Skin of body (tissue), 2 donors: ENCODE measurements around the gene SMURF1. TPM values are rescaled to one million over a fixed set of nuclear protein-coding genes. Genes with fewer than 3 reads are reported as not detected.
A peak's percentile ranks its signal among the peaks of the same experiment; 100 is the strongest.

Experiments used
- DNase-seq: peaks from one replicate; lab custom pipeline; 2025; lab: John Stamatoyannopoulos, UW
- total RNA-seq: library from RNA; depleted of rRNA; stranded (reverse); fragments of >200 nt; gene quantifications from one replicate; pipeline ENCODE4 v1.2.3, GENCODE V29; 2014

SMURF1 gene
- total RNA-seq, 1 donor from 2014 or later, result 15.7 TPM

DNA sequence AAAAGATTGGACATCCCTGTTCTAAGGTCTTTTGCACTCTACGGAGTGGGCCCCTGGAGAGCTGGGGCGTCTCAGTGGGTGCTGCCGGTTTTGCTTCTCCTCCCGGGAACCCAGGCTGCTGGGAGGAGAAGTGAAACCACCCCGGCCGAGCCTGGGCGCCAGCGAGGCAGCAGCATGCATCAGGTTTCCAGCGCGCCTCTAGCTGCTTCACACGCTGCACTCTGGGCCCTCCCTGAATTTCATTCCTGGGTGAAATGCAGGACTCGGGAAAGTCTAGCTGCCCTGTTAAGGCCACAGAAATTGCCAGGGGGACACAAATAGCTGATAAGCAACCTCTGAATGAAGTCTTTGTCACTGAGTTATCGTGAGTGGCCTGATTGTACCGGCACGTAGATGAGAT, 138.1 kb downstream of the SMURF1 start:
- DNase-seq, result no peak

DNA sequence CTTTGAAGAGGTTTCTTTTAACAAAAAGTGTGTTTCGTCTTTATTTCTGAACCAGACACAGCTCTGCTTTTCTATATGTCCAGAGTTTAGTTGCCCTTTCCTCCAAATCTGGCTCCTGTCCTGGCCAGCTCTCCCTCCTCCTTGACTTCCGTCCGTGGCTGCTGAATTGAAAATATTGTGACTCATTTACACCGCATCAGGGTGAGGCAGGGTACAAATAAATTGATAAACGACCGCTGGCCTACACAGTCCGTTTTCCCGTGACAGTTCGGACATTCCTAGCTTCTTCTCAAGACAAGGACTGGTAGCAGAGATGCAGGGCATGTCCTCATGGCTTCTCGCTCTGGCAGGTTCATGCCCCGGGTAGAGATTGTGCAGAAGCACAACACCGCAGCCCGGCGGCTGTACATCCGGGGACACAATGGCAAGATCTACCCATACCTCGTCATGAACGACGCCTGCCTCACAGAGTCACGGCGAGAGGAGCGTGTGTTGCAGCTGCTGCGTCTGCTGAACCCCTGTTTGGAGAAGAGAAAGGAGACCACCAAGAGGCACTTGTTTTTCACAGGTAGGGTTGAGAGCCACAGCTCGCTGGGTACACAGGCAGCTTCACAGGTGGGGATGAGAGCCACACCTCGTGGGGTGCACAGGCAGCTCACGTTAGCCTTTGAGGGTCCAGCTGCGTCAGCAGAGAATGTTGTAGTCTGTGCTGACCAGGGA, 139.0 kb downstream of the SMURF1 start:
- no peak for DNase-seq

DNA sequence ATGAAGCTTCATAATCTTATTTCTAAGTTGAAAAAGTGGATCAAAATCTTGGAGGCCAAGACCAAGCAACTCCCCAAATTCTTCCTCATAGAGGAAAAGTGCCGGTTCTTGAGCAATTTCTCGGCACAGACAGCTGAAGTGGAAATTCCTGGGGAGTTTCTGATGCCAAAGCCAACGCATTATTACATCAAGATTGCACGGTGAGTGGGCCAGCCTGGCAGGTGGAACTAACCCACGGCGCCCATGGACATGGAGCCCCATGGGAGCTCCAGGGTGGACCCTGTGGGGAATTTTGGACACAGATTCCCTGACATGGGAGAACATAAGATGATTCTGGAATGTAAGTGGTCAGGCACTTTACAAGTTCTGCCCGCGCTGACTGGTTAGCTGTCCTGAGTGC, 139.7 kb downstream of the SMURF1 start:
- no peak for DNase-seq

DNA sequence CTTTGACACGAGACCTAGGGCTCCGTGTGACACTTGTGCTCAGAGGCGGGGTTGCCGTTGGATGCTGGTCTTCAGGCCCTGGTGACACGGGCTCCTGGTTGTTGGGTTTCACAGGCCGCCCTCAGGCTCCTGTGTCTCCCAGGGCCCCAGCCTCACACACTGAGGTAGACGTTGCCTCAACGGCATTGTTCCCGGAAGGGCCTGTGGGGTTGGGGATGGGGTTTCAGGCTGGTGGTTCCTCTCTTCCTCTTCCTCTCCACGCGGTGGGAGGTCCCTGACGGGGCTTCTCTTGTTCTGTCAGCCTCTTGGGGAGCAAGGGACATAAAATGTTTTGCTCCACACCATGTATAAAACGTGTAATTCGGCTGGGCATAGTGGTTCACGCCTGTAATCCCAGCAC, 140.5 kb downstream of the SMURF1 start:
- no peak for DNase-seq

DNA sequence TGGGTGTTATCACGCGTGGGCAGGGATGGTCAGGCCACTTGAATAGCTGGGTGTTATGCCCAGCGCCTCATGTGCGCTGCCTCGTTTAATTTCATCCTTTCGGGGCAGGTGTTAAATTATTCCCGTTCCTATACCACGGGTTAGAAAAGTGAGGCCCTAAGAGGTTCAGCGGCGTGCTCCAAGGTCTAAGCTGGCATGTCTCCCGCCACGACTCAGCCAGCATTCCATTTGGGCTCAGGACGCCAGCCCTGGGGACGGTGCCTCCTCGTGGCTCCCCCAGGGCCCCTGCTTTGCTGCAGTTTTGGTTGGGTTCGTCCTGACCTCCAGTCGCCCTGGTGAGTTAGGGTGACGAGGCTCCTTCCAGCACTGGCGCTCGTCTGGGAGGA, 141.1 kb downstream of the SMURF1 start:
- no peak for DNase-seq

DNA sequence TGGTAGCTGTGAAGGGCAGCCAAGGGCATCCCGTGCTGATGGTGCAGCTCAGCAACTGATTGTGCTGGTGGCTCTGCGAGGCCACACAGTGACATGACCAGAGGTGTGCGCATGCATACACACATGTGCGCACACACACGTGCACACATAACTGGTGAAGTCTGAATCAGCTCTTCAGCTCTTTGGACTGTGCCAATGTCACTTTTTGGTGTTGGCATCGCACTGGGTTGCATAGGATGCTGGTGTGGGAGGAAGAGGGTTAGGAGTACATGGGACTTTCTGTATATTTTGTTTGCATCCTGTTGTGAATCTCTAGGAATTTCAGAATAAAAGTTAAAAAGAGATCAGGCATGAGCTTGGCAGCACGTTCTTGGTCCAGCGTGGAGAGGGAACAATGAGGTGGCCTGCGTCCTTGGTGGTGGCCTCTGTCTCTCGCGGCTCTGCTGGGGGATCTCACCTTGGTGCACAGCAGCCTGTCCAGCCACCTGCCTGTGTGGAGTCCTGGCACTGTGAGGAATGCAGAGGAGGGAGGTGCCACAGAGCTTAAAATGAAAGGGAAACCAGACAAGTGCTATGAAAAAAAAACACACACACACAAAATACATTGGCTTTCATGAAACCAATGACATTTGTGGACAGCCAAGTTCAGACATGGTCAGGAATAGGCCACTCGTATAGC, 141.6 kb downstream of the SMURF1 start:
- no peak for DNase-seq

DNA sequence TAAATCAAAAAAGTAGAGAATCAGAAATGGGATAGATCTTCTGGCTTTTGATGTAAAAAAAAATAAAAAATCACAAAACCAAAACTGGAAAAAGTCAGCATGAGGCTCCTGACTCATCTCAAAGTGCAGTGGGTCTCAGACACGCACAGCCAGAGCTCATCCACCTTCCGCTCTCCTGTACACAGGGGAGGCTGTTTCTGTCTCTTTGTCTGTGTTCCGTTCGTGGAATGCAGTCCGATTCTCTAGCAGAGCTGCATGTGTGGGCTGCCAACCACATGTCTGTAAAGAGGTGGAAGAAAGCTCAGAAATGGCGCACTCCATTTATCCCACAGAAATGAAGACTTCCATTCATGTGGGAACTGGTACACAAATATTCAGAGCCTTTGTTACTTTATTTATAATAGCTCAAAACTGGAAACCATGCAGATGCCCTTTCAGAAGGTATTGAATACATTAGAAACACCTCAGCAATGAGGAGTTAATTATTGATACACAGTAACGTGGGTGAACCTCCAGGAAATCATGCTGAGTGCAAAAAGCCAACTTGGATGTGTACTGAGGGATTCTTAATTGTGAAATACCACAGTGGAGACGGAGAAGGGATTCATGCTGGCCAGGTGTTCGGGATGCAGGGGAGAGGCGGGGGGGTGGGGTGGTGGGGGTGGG, 142.3 kb downstream of the SMURF1 start:
- DNase-seq, result no peak

DNA sequence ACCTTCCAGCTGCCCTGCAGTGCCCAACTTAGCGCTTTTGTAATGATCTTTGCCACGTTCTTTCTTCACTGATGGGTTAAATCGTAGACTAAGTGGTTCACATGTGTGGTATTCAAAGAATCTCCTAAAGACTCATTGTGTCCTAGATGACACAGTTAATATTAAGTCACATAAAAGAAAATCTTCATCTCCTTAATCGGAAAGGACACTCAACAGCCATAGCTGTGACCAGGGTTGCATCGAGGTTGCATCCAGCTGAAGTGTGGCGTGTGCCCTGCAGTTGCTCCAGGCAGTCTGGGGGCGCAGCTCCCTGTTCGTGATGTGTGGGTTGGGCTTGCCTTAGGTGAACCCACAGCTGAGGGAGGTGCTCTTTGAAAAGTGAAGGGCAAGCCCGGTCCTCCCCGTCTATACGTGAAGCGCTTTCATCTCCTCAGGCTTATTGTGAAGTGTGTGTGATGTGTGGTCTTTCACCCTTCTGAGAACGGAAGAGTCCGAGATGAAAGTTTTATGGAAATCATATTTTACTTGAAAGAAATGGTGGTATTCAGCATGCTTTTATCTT, 142.9 kb downstream of the SMURF1 start:
- DNase-seq, result no peak

DNA sequence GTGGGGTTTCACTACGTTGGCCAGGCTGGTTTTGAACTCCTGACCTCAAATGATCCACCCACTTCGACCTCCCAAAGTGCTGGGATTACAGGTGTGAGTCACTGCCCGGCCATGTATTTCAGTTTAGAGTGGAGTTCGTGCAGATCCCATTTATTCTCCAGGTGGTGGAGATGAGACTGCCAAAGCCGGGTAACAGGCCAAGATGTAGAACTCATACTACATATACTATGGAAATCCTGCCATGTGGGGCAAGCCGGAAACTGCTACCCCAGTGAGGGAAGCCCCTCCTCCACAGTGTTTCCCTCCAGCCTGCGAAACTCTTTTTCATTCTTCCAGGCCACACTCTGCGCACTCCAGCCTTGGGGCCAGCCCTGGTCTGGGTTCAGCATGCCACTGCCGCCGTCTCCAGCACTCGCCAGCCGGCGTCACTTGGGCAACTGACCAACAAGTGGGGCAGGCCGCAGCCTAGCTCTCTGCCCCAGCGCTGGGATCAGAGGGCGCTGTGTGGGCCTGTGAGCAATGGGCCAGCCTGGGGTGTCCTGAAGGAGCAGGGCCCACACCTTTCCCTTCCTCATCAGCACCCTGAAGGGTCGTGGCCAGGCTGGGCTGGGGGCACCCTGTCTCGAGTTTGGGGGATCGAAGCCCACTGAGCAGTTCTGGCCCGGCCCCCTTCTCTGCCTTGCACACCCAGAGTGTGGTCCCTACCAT, 143.6 kb downstream of the SMURF1 start:
- DNase-seq, result no peak

DNA sequence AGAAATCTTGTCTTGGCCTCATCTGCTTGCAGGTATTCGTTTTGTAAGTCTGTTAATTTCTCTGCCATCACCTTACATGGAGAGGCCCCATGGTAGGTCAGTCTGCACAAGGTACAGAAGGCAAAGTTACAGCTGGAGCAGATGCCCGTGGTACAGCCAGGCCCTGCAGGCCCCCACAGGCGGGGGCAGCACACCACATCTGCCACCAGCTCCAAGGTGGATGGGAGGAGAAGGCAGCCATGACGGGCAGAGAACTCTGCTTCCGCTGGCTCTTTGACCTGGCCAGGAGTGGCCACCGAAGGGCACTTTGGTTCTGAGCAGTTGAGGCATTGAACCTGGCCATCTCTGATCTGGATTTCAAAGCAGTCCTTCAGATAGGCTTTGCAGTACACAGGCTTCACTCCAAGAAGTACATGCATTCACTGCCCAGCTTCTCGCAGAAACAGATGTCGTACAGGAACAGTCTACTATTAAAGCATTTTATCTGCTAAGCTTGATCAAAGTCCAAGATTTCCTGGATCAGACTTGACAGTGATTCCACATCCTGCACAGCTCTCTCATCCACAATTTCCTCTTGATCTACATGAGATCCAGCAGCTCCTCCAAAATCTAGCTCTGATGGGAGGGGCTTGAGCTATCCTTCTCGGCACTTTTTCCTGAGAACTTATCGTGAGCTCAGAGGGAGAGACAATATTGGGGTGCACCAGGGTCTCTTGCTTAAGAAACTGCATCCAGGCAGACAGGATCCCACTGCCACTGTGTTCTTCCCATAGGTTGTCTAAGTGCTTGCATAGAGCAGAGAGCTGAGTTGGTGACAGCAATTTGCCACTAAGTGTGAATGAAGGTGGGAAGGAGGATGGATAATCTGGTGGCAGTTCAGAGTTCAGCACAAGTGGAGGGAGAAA, 144.8 kb downstream of the SMURF1 start:
- peak; percentile 21 for DNase-seq

DNA sequence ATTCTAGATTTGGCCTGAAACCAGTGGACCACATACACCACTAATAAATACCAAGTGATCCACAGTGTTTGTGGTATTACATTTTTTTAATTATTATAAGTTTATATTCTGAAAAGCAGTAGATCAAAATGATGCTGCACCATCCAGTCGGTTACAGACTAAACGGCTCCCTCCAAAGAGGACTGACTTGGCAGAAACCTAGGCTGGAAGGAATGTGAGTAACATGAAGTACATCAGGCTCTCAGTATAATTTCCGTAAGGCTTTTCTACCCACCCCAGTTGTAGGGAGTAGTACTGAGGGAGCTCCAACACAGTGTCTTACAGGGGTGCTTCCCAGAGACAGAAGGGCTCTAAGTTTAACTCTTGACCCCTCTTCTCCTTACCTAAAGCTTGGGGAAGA, 146.1 kb downstream of the SMURF1 start:
- no peak for DNase-seq

DNA sequence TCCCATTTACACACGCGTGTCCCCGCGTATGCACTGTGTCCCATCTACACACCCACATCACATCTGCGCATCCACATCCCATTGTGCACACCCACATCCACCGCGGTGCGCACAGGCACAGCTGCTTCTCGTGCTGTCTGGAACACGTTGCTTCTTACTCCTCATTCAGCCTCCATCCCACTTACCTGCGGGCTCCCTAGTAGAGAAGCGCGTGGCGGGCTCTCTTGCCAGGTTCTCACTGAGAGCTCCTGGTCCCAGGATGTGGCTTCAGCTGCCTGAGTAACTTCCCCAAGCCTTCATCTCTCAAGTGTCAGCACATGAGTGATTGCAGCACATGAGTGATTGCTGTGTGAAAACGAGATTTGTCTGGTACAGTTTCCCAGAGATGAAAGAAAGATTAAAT, 147.8 kb downstream of the SMURF1 start:
- no peak for DNase-seq

DNA sequence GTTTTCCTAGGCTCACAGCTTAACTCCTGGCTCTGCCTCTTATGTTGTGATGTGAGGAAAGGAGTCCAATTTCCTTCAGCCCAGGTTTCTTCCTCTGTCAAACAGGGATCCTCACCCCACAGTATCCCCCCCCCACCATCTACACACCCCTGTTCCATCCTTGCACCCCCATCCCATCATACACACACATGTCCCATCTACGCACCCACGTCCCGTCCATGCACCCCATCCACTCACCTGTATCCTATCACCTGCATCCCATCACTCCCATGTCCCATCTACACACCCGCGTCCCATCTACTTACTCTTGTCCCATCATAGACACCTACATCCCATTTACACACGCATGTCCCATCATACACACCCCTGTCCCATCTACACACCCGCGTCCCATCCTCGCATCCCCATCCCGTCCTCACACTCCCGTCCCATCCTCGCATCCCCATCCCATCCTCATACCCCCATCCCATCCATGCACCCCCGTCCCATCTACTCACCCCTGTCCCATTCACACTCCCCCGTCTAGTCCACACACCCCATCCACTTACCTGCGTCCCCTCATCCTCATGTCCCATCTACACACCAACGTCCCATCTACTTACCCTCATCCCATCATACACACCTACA, 148.3 kb downstream of the SMURF1 start:
- no peak for DNase-seq

DNA sequence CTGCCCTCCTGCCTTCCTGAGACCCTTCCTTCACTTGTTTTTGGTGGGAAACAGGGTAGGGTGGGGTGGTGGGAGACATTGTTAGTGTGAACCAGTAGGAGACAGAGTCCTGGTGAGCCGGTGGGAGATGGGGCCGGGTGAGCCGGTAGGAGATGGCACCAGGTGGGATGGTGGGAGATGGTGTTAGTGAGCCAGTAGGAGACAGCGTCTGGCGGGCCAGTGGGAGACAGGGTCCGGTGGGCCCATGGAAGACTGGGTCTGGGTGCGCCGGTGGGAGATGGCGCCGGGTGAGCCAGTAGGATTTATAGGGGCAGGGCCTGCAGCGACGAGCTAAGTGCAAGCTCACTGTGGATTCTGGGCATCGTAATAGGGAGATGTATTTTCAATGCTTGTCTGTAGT, 148.8 kb downstream of the SMURF1 start:
- no peak for DNase-seq

DNA sequence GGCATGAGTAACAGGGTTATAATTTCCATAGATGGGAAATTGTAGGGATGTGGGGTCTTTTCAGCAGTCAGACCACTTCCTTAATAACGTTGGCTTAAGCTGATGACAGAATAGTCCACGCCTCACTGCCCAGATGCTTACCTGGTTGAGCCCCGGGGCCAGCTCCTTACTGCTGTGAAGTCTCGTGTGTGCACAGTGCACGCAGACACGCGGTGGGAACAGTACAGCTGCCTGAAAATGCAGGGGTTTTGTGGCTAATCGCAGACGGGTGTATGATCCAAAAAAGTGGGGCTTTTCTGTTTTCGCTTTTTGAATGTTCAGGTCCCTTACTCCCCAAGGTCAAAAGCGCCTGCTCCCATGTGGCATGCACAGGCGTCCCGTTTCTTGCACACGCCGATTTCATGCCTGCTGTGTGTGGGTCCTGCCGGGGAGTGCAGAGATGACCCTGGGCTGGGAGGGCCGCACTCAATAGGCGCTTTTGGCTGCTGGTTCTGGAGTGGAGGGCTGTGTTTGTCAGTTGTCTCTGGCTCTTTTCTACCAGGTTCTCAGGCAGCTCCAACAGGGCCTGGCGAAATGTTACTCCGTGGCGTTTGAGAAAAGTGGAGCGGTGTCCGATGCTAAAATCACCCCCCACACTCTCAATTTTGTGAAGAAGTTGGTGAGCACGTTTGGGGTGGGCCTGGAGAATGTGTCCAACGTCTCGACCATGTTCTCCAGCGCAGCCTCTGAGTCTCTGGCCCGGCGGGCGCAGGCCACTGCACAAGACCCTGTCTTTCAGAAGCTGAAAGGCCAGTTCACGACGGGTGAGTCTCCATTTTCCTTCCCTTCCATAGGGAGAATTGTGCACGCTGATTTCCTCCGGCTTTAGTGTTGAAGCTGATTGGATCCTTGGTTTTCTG, 149.6 kb downstream of the SMURF1 start:
- no peak for DNase-seq

DNA sequence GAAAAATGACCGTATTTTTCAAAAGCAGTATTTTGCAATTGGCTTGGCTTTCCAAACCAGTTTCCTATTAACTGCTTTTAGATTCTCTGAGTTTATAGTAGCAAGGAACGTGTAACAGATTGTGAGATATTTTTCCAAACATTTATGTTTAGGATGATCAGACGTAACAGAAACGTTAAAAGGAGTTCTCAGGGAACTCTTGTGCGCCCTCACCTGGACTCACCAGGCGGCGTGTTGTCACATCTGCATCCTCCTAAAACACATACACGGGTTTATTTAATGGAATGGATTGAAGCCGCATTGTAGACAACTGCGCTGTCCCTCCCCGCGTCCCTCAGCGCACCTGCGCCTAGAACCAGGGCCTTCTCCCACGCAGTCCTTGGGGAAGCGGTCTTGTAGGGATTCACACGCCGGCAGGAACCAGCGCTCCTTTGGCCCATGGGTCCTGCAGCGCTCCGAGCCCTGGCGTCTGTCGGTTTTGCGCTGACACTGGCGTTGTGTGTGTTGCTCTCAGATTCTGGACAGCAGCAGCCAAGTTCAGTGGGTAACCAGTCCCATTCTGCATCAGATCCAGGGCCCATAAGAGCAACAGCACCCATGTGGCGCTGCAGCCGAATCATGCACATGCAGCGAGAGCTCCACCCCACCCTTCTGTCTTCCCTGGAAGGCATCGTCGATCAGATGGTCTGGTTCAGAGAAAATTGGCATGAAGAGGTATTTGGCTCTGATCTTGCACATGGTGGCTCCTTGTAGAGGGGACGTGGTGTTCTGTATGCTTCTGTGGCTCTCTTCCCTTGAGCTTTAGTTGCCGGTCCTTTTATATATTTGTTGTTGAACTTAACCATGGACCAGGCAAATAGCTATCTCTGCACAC, 150.6 kb downstream of the SMURF1 start:
- no peak for DNase-seq

DNA sequence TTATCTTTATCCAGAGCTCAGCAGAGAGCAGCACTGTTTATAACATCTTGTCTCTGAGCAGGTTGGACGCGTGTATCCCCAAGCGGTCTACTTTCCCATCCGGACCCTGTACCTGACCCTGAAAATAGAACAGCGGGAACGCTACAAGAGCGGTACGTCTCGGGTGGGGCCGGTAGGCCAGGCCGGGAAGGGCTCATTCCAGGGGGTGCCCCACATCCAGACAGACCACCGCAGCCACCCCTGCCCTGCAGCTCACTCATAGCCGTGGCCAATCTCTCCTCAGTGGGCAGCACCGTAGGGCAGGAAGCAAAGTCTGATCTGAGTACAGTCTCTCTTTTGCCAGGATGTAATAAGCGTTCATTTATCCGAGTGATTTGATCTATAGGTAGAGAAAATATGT, 151.8 kb downstream of the SMURF1 start:
- no peak for DNase-seq

DNA sequence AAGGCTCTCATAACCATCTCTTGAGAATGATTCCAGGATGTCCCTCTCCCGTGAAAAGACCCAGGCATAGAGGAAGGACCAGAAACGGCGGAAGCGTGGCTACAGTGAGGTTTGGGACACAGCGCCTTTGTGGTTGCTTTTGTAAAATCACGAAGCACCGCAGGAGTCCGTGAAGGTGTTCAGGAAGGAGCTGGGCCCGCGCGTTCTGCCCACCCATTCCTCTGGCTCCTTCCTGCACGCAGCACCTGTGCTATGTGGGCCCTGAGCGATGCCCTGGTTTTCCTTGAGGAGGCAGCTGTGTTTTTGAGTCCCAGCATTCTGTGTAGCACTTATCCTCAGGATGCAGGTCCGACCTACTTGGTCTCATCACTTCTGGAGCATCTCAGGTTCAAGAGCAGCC, 152.8 kb downstream of the SMURF1 start:
- no peak for DNase-seq
